Islet precursor cell (in vitro differentiated cells): ENCODE data around the gene THOP1.
"Not testable (repeated sequence)": the region's sequence is repeated elsewhere in the genome, so short reads cannot be mapped to it uniquely, and the experiment has no call there.

ENCODE experiments used
- DNase-seq: peaks from one replicate; pipeline ENCODE4 v3.0.0-alpha.2; 2018

The THOP1 gene

GRCh38 chr19:2782936-2783780 is 2.1 kb upstream of the THOP1 start, which contains the start of gene SGTA:
SGTA (minus strand) TSS chr19:2783273; CDS start chr19:2769068, 14,205 bp downstream.
- peak; percentile 100 for DNase-seq

- DNase-seq = no peak
Observed at GRCh38 chr19:2783781-2784145, 1.5 kb upstream of the THOP1 start.

- DNase-seq = no peak
Observed at GRCh38 chr19:2787115-2787514, 1.8 kb downstream of the THOP1 start.

GRCh38 chr19:2788237-2788636 is 2.9 kb downstream of the THOP1 start:
- no peak for DNase-seq

GRCh38 chr19:2790194-2790556 is 4.9 kb downstream of the THOP1 start:
- no peak for DNase-seq

GRCh38 chr19:2790557-2791271 is 5.4 kb downstream of the THOP1 start:
- no peak for DNase-seq

GRCh38 chr19:2791440-2791839 is 6.1 kb downstream of the THOP1 start:
- DNase-seq = no peak

- no peak for DNase-seq
Observed at GRCh38 chr19:2791876-2792275, 6.6 kb downstream of the THOP1 start.

GRCh38 chr19:2792666-2793065 is 7.4 kb downstream of the THOP1 start:
- not testable (repeated sequence) for DNase-seq

- DNase-seq = no peak
Observed at GRCh38 chr19:2793126-2793525, 7.8 kb downstream of the THOP1 start.

GRCh38 chr19:2793577-2793976 is 8.3 kb downstream of the THOP1 start:
- no peak for DNase-seq

GRCh38 chr19:2795827-2796658 is 10.7 kb downstream of the THOP1 start:
- DNase-seq = no peak

GRCh38 chr19:2796659-2797266 is 11.5 kb downstream of the THOP1 start:
- no peak for DNase-seq

GRCh38 chr19:2797280-2797679 is 12.0 kb downstream of the THOP1 start:
- no peak for DNase-seq

- DNase-seq = no peak
Observed at GRCh38 chr19:2798158-2798685, 12.9 kb downstream of the THOP1 start.

GRCh38 chr19:2798733-2799132 is 13.4 kb downstream of the THOP1 start:
- peak; percentile 68 for DNase-seq

- no peak for DNase-seq
Observed at GRCh38 chr19:2799273-2800020, 14.1 kb downstream of the THOP1 start.

GRCh38 chr19:2800506-2800905 is 15.2 kb downstream of the THOP1 start:
- no peak for DNase-seq

GRCh38 chr19:2802826-2803225 is 17.5 kb downstream of the THOP1 start:
- DNase-seq = no peak

GRCh38 chr19:2803486-2804155 is 18.3 kb downstream of the THOP1 start:
- DNase-seq = no peak
